Adrenal gland (tissue), 5 donors: ENCODE data around the gene ROR2.

Source experiments
- POLR2A ChIP-seq, 2 donors: fragments of 450-650 bp; IDR thresholded peaks; one replicate each; pipeline ENCODE4 v1.6.1; 2017; ENCODE audit warnings: antibody characterized with exemption in 2 of 2, mild to moderate bottlenecking in 2 of 2, moderate library complexity in 1 of 2
- TF ChIP-seq, protein P1 (sequence below), 6 experiments: fragments of 450-650 bp in 4 of 6; fragments of 200-600 bp in 2 of 6; sonication (generic) in 1 of 6; IDR thresholded peaks; 1 replicate in 5 of 6; 2 replicates in 1 of 6; pipeline versions ENCODE4 v1.5.1 to v1.8.0; 2016 to 2021; ENCODE audit warnings: antibody characterized with exemption in 6 of 6, mild to moderate bottlenecking in 2 of 6, moderate library complexity in 1 of 6
- donor health status: DM: no; HTN: no; CAD: no.

DNA sequence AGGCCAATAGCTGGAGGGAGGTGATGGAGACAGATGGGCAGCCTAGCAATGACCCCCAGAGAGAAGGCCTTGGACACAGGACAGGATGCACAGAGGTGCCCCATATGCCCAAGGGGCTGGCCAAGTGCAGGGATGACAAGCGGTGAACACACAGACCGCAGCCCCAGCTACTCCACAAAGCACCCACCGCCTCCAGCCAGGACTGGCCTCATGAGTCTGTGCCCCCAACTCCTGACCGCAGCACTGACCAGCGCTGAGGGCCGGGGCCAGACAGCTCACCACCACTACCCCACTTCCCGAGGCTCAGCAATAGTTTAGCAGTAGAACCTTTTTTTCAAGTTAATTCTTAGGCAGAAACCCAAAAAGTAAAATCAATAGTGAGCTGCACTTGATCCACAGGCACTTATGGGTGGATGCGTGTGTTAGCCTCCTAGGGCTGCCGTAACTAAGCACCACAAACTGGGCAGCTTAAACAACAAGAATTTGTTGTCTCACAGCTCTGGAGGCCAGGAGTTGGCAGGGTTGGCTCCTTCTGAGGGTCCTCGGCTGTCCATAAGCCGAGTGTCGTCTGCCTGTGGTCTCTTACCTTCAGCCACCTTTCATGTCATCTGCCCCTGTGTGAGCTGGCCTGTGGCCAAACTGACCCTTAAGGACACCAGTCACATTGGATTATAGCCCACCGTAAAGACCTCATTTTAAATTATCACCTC, 14.1 kb downstream of the ROR2 start:
- TF ChIP-seq, protein P1, sequence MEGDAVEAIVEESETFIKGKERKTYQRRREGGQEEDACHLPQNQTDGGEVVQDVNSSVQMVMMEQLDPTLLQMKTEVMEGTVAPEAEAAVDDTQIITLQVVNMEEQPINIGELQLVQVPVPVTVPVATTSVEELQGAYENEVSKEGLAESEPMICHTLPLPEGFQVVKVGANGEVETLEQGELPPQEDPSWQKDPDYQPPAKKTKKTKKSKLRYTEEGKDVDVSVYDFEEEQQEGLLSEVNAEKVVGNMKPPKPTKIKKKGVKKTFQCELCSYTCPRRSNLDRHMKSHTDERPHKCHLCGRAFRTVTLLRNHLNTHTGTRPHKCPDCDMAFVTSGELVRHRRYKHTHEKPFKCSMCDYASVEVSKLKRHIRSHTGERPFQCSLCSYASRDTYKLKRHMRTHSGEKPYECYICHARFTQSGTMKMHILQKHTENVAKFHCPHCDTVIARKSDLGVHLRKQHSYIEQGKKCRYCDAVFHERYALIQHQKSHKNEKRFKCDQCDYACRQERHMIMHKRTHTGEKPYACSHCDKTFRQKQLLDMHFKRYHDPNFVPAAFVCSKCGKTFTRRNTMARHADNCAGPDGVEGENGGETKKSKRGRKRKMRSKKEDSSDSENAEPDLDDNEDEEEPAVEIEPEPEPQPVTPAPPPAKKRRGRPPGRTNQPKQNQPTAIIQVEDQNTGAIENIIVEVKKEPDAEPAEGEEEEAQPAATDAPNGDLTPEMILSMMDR (IDR thresholded peaks at IDR 0.05), result no peak
- no peak for TF ChIP-seq POLR2A (IDR thresholded peaks at IDR 0.05)
